K562 (cell line): ENCODE measurements around the gene FANCF. TPM values are rescaled to one million over a fixed set of nuclear protein-coding genes. Genes with fewer than 3 reads are reported as not detected.

Experiments used
- CBX5 ChIP-seq: IDR thresholded peaks from 2 replicates; pipeline ENCODE4 v1.6.1; 2014; ENCODE audit warnings: low read depth, borderline replicate concordance
- KAT2B ChIP-seq: IDR thresholded peaks from one replicate; pipeline ENCODE4 v1.6.1; 2012; ENCODE audit warnings: low read depth, mild to moderate bottlenecking, control low read depth, inconsistent platforms, low read length, moderate library complexity
- MECOM ChIP-seq: fragments of 250-450 bp; sonication (Bioruptor Pico); IDR thresholded peaks from 2 replicates; pipeline ENCODE4 v1.8.0; 2022; ENCODE audit warnings: inconsistent platforms
- RUNX1 ChIP-seq: sonication (generic); IDR thresholded peaks from 2 replicates; pipeline ENCODE4 v1.6.1; 2016; ENCODE audit warnings: antibody characterized with exemption, low read depth
- SIRT6 ChIP-seq: IDR thresholded peaks from one replicate; pipeline ENCODE4 v1.6.1; 2012; ENCODE audit warnings: low read depth, mild to moderate bottlenecking, control low read depth, inconsistent platforms, low read length, moderate library complexity
- TGIF2 ChIP-seq: sonication (generic); formaldehyde crosslinking; IDR thresholded peaks from 2 replicates; pipeline ENCODE4 v1.8.1; 2022; ENCODE audit warnings: mild to moderate bottlenecking, missing genetic modification reagents, moderate library complexity
- polyA plus RNA-seq, 8 experiments: library from polyadenylated mRNA; depleted of rRNA in 4 of 8; stranded (reverse) in 5 of 8; unstranded in 3 of 8; fragments of >200 nt; fragmentation: Nextera tagmentation in 2 of 8; fragmentation: Illumina TruSeq in 1 of 8; extraction: Ambion mirVana in 2 of 8; extraction: Trizol in 1 of 8; gene quantifications; 2 replicates each; pipeline versions ENCODE4 v1.2.1 to v1.2.3, GENCODE V29; 2011 to 2014; ENCODE audit warnings: inconsistent platforms in 1 of 8, missing spikeins in 1 of 8
- total RNA-seq, 7 experiments: library from RNA; depleted of rRNA in 6 of 7; stranded (reverse); fragments of >200 nt in 6 of 7; fragmentation: Illumina TruSeq in 2 of 7; extraction: Trizol in 2 of 7; gene quantifications; 2 replicates each; pipeline versions ENCODE4 v1.2.1 to v1.2.3, GENCODE V29; 2011 to 2021; ENCODE audit warnings: low replicate concordance in 1 of 7
- TF ChIP-seq, protein P1 (sequence below), 2 experiments: IDR thresholded peaks; 2 replicates each; pipeline ENCODE4 v1.6.1; 2011; ENCODE audit warnings: borderline replicate concordance in 1 of 2, control low read depth in 1 of 2, low read depth in 1 of 2, low read length in 1 of 2, mild to moderate bottlenecking in 1 of 2, mixed read lengths in 1 of 2, moderate library complexity in 1 of 2; ENCODE audit not compliant: insufficient read depth in 1 of 2, insufficient read length in 1 of 2, poor library complexity in 1 of 2, severe bottlenecking in 1 of 2; ENCODE audit errors: extremely low read depth in 1 of 2
- TF ChIP-seq, protein P2 (sequence below), 2 experiments: fragments of 150-350 bp in 1 of 2; IDR thresholded peaks; 2 replicates each; pipeline ENCODE4 v1.6.1; 2012 to 2016; ENCODE audit warnings: low read depth in 2 of 2, low read length in 2 of 2, mild to moderate bottlenecking in 1 of 2, moderate library complexity in 1 of 2

FANCF gene
- total and polyA plus RNA-seq, 9 of the 15 experiments (the other 6 are each of a cell fraction or from before 2014, with no cell fraction given), result 0.99 to 10.3 (median 7.5) TPM

DNA sequence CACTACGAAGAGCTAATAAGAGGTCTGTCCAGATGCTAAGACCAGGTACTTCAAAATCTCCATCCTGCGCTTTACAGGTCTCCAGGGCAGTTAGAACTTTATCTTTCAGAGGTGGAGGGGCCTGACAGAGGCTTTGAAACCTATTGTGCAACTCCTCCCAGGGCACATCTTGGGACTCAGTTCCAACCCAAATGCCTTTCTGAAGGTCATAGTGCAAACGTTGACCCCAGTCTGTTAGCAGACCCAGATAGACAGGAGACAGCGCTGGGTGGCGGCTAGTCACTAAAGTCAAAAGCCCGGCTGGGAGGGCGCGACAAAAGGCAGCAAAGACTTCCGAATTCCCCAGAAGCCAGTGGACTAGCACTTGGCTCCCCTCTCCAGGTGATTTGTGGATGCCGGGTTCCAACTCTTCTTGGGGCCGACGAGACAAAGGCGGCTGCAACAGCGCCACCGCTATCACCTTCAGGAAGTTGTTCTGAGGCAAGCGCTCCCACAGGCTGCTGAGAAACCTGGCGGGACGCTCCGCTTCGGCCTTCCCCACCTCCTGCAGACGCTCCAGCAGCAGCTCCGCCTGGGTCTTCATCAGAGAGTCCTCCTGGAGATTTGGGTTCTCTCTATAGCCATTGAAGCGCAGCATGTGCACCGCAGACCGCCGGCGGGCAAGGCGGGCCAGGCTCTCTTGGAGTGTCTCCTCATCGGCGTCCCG lies 728 bp downstream of the FANCF start (continued):
- no peak for TF ChIP-seq SIRT6
- TF ChIP-seq, protein P1, sequence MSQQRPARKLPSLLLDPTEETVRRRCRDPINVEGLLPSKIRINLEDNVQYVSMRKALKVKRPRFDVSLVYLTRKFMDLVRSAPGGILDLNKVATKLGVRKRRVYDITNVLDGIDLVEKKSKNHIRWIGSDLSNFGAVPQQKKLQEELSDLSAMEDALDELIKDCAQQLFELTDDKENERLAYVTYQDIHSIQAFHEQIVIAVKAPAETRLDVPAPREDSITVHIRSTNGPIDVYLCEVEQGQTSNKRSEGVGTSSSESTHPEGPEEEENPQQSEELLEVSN (IDR thresholded peaks at IDR 0.05; ENCODE audit: borderline replicate concordance in 1 of 2, extremely low read depth in 1 of 2, insufficient read depth in 1 of 2, insufficient read length in 1 of 2, low read depth in 1 of 2, low read length in 1 of 2, poor library complexity in 1 of 2, severe bottlenecking in 1 of 2), result peak; percentile 29 to 53
- no peak for TF ChIP-seq RUNX1
- TF ChIP-seq CBX5, result no peak
- TF ChIP-seq, protein P2, sequence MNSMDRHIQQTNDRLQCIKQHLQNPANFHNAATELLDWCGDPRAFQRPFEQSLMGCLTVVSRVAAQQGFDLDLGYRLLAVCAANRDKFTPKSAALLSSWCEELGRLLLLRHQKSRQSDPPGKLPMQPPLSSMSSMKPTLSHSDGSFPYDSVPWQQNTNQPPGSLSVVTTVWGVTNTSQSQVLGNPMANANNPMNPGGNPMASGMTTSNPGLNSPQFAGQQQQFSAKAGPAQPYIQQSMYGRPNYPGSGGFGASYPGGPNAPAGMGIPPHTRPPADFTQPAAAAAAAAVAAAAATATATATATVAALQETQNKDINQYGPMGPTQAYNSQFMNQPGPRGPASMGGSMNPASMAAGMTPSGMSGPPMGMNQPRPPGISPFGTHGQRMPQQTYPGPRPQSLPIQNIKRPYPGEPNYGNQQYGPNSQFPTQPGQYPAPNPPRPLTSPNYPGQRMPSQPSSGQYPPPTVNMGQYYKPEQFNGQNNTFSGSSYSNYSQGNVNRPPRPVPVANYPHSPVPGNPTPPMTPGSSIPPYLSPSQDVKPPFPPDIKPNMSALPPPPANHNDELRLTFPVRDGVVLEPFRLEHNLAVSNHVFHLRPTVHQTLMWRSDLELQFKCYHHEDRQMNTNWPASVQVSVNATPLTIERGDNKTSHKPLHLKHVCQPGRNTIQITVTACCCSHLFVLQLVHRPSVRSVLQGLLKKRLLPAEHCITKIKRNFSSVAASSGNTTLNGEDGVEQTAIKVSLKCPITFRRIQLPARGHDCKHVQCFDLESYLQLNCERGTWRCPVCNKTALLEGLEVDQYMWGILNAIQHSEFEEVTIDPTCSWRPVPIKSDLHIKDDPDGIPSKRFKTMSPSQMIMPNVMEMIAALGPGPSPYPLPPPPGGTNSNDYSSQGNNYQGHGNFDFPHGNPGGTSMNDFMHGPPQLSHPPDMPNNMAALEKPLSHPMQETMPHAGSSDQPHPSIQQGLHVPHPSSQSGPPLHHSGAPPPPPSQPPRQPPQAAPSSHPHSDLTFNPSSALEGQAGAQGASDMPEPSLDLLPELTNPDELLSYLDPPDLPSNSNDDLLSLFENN (IDR thresholded peaks at IDR 0.05; ENCODE audit: low read depth in 2 of 2, low read length in 2 of 2), result no peak
- TF ChIP-seq KAT2B, result no peak
- TF ChIP-seq MECOM (CRISPR knock-in tag), result no peak
- TF ChIP-seq TGIF2, result no peak
- TF ChIP-seq, all 486 proteins: peak for 30
